LNCAP (cell line): ENCODE data around the gene MED10.

Experiments
- CTCF ChIP-seq: fragments of 450-650 bp; IDR thresholded peaks from 2 replicates; pipeline ENCODE4 v1.5.1; 2017; ENCODE audit warnings: mild to moderate bottlenecking

MED10 gene

GRCh38 chr5:6379246-6379645 is 899 bp upstream of the MED10 start:
- no peak for TF ChIP-seq CTCF

- no peak for TF ChIP-seq CTCF
Observed at GRCh38 chr5:6378766-6379103, 388 bp upstream of the MED10 start.

- no peak for TF ChIP-seq CTCF
Observed at GRCh38 chr5:6377582-6377904, 804 bp downstream of the MED10 start.

GRCh38 chr5:6376974-6377520 is 1.3 kb downstream of the MED10 start:
- no peak for TF ChIP-seq CTCF

- no peak for TF ChIP-seq CTCF
Observed at GRCh38 chr5:6373081-6373846, 5.1 kb downstream of the MED10 start.

GRCh38 chr5:6372251-6373080 is 5.9 kb downstream of the MED10 start:
- TF ChIP-seq CTCF: no peak

GRCh38 chr5:6371079-6371810 is 7.1 kb downstream of the MED10 start:
- TF ChIP-seq CTCF: no peak
